ENCODE results near the gene MPZL3.

- TF ChIP-seq, protein P1, sequence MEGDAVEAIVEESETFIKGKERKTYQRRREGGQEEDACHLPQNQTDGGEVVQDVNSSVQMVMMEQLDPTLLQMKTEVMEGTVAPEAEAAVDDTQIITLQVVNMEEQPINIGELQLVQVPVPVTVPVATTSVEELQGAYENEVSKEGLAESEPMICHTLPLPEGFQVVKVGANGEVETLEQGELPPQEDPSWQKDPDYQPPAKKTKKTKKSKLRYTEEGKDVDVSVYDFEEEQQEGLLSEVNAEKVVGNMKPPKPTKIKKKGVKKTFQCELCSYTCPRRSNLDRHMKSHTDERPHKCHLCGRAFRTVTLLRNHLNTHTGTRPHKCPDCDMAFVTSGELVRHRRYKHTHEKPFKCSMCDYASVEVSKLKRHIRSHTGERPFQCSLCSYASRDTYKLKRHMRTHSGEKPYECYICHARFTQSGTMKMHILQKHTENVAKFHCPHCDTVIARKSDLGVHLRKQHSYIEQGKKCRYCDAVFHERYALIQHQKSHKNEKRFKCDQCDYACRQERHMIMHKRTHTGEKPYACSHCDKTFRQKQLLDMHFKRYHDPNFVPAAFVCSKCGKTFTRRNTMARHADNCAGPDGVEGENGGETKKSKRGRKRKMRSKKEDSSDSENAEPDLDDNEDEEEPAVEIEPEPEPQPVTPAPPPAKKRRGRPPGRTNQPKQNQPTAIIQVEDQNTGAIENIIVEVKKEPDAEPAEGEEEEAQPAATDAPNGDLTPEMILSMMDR (conservative IDR thresholded peaks at IDR 0.05; ENCODE audit: low read depth, low read length) = no peak
- no peak for TF ChIP-seq EZH2 (IDR thresholded peaks at IDR 0.05; ENCODE audit: borderline replicate concordance, low read depth, low read length, poor library complexity, severe bottlenecking)
These were observed 41.2 kb downstream of the MPZL3 start for GRCh38 chr11:118211006-118211405.
